Right lobe of liver (tissue), 6 donors: ENCODE results near the gene TICRR. TPM values are rescaled to one million over a fixed set of nuclear protein-coding genes. Genes with fewer than 3 reads are reported as not detected.

Experiments used
- ATAC-seq, 4 donors: fragments of 200-7000 bp; cut with Tn5 transposase; one replicate each; pipeline ENCODE4 v1.9.1; 2020; ENCODE audit warnings: mild to moderate bottlenecking in 4 of 4, moderate library complexity in 4 of 4
- DNase-seq, 3 donors: peaks; one replicate each; pipeline ENCODE4 v3.0.0-alpha.2; 2020
- H3K27ac ChIP-seq, 3 donors: fragments of 200-600 bp; one replicate each; pipeline ENCODE4 v1.8.0; 2022
- H3K27me3 ChIP-seq, 2 donors: fragments of 200-600 bp; one replicate each; pipeline ENCODE4 v1.8.0; 2022
- H3K36me3 ChIP-seq, 4 donors: fragments of 200-600 bp; sonication (generic) in 1 of 4; one replicate each; pipeline versions ENCODE4 v1.5.1 to v1.8.0; 2017 to 2022; ENCODE audit warnings: control low read depth in 1 of 4
- H3K4me1 ChIP-seq, 4 donors: fragments of 200-600 bp; sonication (generic) in 1 of 4; one replicate each; pipeline versions ENCODE4 v1.5.1 to v1.8.0; 2017 to 2022; ENCODE audit warnings: control low read depth in 1 of 4
- H3K4me3 ChIP-seq, 3 donors: fragments of 200-600 bp; one replicate each; pipeline ENCODE4 v1.8.0; 2022
- H3K9me3 ChIP-seq, 4 donors: fragments of 200-600 bp; sonication (generic) in 1 of 4; one replicate each; pipeline versions ENCODE4 v1.5.1 to v1.8.0; 2017 to 2022; ENCODE audit warnings: control low read depth in 1 of 4
- POLR2A ChIP-seq: fragments of 450-650 bp; IDR thresholded peaks from one replicate; pipeline ENCODE4 v1.6.1; 2017; ENCODE audit warnings: antibody characterized with exemption, mild to moderate bottlenecking
- WGBS: methylation state at CpG from one replicate; pipeline ENCODE4 v1.1.6; 2018; ENCODE audit warnings: low coverage, low lambda C conversion rate; ENCODE audit not compliant: insufficient coverage; ENCODE audit errors: missing lambda C conversion rate; 5-methylcytosine and 5-hydroxymethylcytosine counted together
- intact Hi-C, 2 donors: fragments of 100-400 bp; cut with DNase I; formaldehyde crosslinking; loops; one replicate each; pipeline versions ENCODE4 v1.11.2 to v1.14.1; 2022
- total RNA-seq, 6 experiments: library from RNA; depleted of rRNA in 2 of 6; stranded (reverse); fragments of >200 nt in 2 of 6; fragmentation: NEBNext Ultra II Directional in 3 of 6; extraction: Animal tissue kit (Norgen Biotek cat#: 25700) in 3 of 6; gene quantifications; one replicate each; pipeline versions ENCODE4 v1.1.0 to v1.2.4, GENCODE V29; 2016 to 2023
- TF ChIP-seq, protein P1 (sequence below), 4 donors: fragments of 200-600 bp in 3 of 4; fragments of 450-650 bp in 1 of 4; IDR thresholded peaks; one replicate each; pipeline versions ENCODE4 v1.5.1 to v1.8.0; 2016 to 2022; ENCODE audit warnings: antibody characterized with exemption in 4 of 4, mild to moderate bottlenecking in 2 of 4
- donor health status: DM: no; HTN: yes; CAD: no.
- donor health status: DM: no; HTN: no; CAD: no.
- donor health status: DM: no; HTN: no; CAD: no.
- donor health status: DM: no; HTN: yes; CAD: no.
- donor health status: DM: no; HTN: yes; CAD: no.

Gene TICRR
- total RNA-seq, 6 experiments from 2014 or later, result 0.05 to 1.1 (median 0.24) TPM; not detected in 1

DNA sequence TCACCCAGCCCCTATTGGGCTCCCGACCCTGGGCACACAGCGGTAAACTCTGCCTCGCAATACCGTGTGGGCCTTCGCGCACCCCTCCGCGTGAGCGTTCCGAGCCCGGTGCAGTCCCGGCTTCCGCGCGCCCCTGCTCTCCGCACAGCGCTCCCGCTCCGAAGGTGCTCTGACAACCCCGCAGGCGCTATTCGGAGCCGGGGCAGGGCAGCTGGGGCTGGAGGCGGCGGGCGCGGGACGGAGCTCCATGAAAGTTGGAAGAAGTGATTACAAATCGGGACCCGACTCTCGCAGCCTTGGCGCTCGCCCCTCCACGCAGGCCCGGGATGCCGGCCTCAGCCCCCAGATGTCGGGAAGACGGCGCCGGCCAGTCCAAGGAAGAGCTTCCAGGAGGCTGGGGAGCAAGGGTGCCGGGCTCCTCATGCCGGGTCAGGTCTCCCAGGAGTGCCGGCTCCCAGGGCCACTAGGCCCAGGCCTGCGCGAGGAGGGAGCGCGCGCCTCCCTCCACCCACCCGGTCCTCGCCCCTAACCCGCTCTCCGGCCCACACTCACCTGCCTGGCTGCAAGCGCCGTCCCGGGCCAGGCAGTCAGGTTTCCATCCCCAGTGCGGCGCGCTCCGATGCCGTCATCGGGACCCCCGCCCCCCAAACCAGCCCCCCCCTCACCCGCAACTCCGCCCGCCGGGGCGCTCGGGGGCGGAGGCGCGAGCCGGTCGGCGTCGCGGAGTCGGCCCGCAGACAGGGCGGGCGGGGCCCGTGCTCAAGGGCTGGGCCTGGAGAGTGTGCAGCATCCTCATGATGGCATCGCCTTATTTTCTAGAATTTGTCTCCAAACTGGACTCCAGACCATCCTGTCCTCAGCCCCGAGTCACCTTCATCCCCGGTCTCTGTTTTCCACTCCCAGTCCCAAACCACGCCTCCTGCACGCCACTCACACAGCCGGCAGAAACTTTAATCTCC lies 79.9 kb downstream of the TICRR start, which contains the start of gene KIF7:
KIF7 (minus strand) TSS at position 621 of the 959 bp plus-strand sequence. CDS start 2,537 bp downstream, outside the sequence.
- Histone ChIP-seq H3K27me3 (no peaks in the 10 kb centered on the region), H3K27ac (no peak within 1 kb of the TSS), H3K36me3 (no peaks in the 10 kb centered on the region), H3K4me3 (peak within 1 kb of the TSS; percentile 48 to 53 (median 48)), H3K4me1 (peaks cover 0 to 9% (median 0%) of the 10 kb centered on the region in 4 donors), H3K9me3 (no peaks in the 10 kb centered on the region)
- no peak for DNase-seq
- 16% methylated on average over 15 of the region's 87 CpGs for WGBS
- no peak for TF ChIP-seq POLR2A
- TF ChIP-seq, protein P1, sequence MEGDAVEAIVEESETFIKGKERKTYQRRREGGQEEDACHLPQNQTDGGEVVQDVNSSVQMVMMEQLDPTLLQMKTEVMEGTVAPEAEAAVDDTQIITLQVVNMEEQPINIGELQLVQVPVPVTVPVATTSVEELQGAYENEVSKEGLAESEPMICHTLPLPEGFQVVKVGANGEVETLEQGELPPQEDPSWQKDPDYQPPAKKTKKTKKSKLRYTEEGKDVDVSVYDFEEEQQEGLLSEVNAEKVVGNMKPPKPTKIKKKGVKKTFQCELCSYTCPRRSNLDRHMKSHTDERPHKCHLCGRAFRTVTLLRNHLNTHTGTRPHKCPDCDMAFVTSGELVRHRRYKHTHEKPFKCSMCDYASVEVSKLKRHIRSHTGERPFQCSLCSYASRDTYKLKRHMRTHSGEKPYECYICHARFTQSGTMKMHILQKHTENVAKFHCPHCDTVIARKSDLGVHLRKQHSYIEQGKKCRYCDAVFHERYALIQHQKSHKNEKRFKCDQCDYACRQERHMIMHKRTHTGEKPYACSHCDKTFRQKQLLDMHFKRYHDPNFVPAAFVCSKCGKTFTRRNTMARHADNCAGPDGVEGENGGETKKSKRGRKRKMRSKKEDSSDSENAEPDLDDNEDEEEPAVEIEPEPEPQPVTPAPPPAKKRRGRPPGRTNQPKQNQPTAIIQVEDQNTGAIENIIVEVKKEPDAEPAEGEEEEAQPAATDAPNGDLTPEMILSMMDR (IDR thresholded peaks at IDR 0.05), result no peak
- peak; percentile 68 to 79 (median 70) for ATAC-seq
- intact Hi-C loops, result no loop called here

- TF ChIP-seq, protein P1 (IDR thresholded peaks at IDR 0.05), result no peak
- no peak for TF ChIP-seq POLR2A
- DNase-seq (no peak), ATAC-seq (no peak)
- Histone ChIP-seq H3K36me3 (no peaks in the 10 kb centered on the region), H3K9me3 (no peaks in the 10 kb centered on the region), H3K4me1 (peaks cover 0 to 9% (median 0%) of the 10 kb centered on the region in 4 donors), H3K4me3 (no peak overlapping the region), H3K27me3 (no peaks in the 10 kb centered on the region), H3K27ac (no peak overlapping the region)
- intact Hi-C loops, result no loop called here
- 75% methylated on average over 6 of the region's 7 CpGs for WGBS
These were observed 81.0 kb downstream of the TICRR start for GRCh38 chr15:89656116-89656815.

- H3K4me3 ChIP-seq, result no peak overlapping the region
- no peak for TF ChIP-seq POLR2A
- TF ChIP-seq, protein P1 (IDR thresholded peaks at IDR 0.05), result no peak
- WGBS, result 86% methylated on average over 5 of the region's 5 CpGs
- ATAC-seq (no peak), DNase-seq (no peak)
- intact Hi-C loops, result no loop called here
- no peak overlapping the region for H3K27ac ChIP-seq
- no peaks in the 10 kb centered on the region for H3K9me3 ChIP-seq
- H3K36me3 ChIP-seq, result no peaks in the 10 kb centered on the region
- no peaks in the 10 kb centered on the region for H3K27me3 ChIP-seq
- peaks cover 0 to 9% (median 0%) of the 10 kb centered on the region in 4 donors for H3K4me1 ChIP-seq
These were observed 82.5 kb downstream of the TICRR start for GRCh38 chr15:89657686-89658200.

DNA sequence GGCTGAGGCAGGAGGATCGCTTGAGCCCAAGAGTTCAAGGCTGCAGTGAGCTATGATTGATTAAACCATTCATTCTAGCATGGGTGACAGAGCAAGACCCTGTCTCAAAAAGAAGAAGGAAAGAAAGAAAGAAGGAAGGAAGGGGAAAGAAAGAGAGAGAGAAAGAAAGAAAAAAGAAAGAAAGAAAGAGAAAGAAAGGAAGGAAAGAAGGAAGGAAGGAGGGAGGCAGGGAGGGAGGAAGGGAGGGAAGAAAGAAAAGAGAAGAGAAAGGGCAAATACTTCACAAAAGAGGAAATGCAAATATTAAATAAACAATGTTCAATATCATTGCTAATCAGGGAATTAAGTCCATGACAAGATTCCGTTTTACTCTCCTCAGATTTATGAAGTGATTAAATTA lies 84.0 kb downstream of the TICRR start:
- no peak for DNase-seq
- no peak for TF ChIP-seq POLR2A
- TF ChIP-seq, protein P1 (IDR thresholded peaks at IDR 0.05), result no peak
- no peaks in the 10 kb centered on the region for H3K27me3 ChIP-seq
- H3K27ac ChIP-seq, result no peak overlapping the region
- no peaks in the 10 kb centered on the region for H3K9me3 ChIP-seq
- peaks cover 0 to 9% (median 0%) of the 10 kb centered on the region in 4 donors for H3K4me1 ChIP-seq
- no peak overlapping the region for H3K4me3 ChIP-seq
- WGBS, result 64% methylated on average over 1 of the region's 2 CpGs
- no peaks in the 10 kb centered on the region for H3K36me3 ChIP-seq
- ATAC-seq, result no peak
- intact Hi-C loops, result no loop called here
